ENCODE data around the gene SRSF1. TPM values are rescaled to one million over a fixed set of nuclear protein-coding genes. Genes with fewer than 3 reads are reported as not detected.

The SRSF1 gene
- total RNA-seq, 1 experiment from 2014 or later, result 462 TPM

DNA sequence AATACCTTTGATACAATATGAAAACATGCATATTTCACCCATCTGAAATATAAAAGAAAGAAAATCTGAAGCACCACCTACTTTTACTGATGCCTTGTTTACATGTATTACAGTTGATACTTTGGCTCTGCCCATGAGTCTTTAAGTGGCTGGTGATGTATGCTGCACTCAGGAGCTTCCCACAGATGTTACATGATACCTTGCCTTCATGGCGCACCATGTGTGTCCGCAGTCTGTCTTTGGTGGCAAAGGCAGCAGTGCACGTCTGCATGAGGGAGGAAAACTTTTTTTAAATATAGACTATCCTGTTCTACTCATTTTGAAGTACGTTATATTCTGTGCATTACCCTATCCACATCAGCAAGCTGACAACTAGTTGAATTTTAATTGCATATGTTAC, 26.5 kb downstream of the SRSF1 start:
- no peaks in the 10 kb centered on the region for H3K27me3 Mint-ChIP-seq (ENCODE audit: low read depth)
- Histone ChIP-seq H3K79me1 (ENCODE audit: insufficient read depth, low read depth, low read length, poor library complexity, severe bottlenecking) (peaks cover 6% of the 10 kb centered on the region), H3K4me2 (ENCODE audit: insufficient read depth, insufficient read length, low read length) (no peak overlapping the region), H2BK15ac (ENCODE audit: low read depth, low read length) (no peak overlapping the region), H3K23ac (ENCODE audit: insufficient read length, low read depth, low read length) (no peak overlapping the region), H3K9ac (ENCODE audit: extremely low read depth, insufficient read length, low read length) (no peak overlapping the region), H3K27me3 (ENCODE audit: insufficient read depth, low read length) (no peaks in the 10 kb centered on the region), H4K8ac (replicated peaks; ENCODE audit: insufficient read length, low read depth, low read length) (no peak overlapping the region), H2BK20ac (ENCODE audit: low read depth, low read length, poor library complexity, severe bottlenecking) (no peak overlapping the region), H3K4me1 (ENCODE audit: insufficient read depth, low read length) (no peaks in the 10 kb centered on the region), H3K56ac (ENCODE audit: insufficient read length, low read depth, low read length) (no peak overlapping the region), H3K18ac (ENCODE audit: insufficient read length, low read depth, low read length) (no peak overlapping the region), H4K20me1 (ENCODE audit: control insufficient read depth, insufficient read depth, insufficient read length) (no peaks in the 10 kb centered on the region), H4K5ac (ENCODE audit: insufficient read length, low read depth, low read length) (no peak overlapping the region), H3K9me3 (ENCODE audit: control insufficient read depth, low read depth, low read length) (no peaks in the 10 kb centered on the region), H3K79me2 (ENCODE audit: insufficient read depth, low read length) (peaks cover 13% of the 10 kb centered on the region; the same call in 1 of the 2 replicates), H2AFZ (ENCODE audit: low read length) (no peak overlapping the region), H3K23me2 (ENCODE audit: insufficient read length, low read depth, low read length, poor library complexity, severe bottlenecking) (no peaks in the 10 kb centered on the region), H3K27ac (ENCODE audit: insufficient read length, low read depth, low read length) (no peak overlapping the region), H4K91ac (ENCODE audit: insufficient read length, low read depth, low read length) (no peak overlapping the region), H3T11ph (ENCODE audit: low read length) (no peak overlapping the region), H2BK12ac (ENCODE audit: insufficient read length, low read depth, low read length) (no peak overlapping the region), H2BK120ac (ENCODE audit: low read depth, low read length, poor library complexity, severe bottlenecking) (no peak overlapping the region), H3K4ac (ENCODE audit: low read depth, low read length) (no peak overlapping the region), H3K14ac (ENCODE audit: insufficient read depth, low read length) (no peak overlapping the region), H2BK5ac (ENCODE audit: insufficient read length, low read length) (no peak overlapping the region), H2AK5ac (ENCODE audit: insufficient read length, low read length) (no peak overlapping the region)
- peaks cover 14 to 74% (median 70%) of the 10 kb centered on the region in 3 experiments; a peak in 6 of 7 replicates for H3K36me3 Mint-ChIP-seq (ENCODE audit: insufficient read depth in 1 of 3, low read depth in 3 of 3)
- no CpG with 5 or more reads among the region's 4 CpGs for whole genome bisulfite sequencing (ENCODE audit: extremely low coverage, insufficient read length, low lambda C conversion rate)
- no peak for DNase-seq
- H3K27ac Mint-ChIP-seq, result no peak overlapping the region
- H3K9me3 Mint-ChIP-seq, result no peaks in the 10 kb centered on the region
- H3K4me1 Mint-ChIP-seq, result peaks cover 25 to 26% of the 10 kb centered on the region in 2 experiments
- H3K4me3 Mint-ChIP-seq, result no peak overlapping the region
- TF ChIP-seq, protein P1, sequence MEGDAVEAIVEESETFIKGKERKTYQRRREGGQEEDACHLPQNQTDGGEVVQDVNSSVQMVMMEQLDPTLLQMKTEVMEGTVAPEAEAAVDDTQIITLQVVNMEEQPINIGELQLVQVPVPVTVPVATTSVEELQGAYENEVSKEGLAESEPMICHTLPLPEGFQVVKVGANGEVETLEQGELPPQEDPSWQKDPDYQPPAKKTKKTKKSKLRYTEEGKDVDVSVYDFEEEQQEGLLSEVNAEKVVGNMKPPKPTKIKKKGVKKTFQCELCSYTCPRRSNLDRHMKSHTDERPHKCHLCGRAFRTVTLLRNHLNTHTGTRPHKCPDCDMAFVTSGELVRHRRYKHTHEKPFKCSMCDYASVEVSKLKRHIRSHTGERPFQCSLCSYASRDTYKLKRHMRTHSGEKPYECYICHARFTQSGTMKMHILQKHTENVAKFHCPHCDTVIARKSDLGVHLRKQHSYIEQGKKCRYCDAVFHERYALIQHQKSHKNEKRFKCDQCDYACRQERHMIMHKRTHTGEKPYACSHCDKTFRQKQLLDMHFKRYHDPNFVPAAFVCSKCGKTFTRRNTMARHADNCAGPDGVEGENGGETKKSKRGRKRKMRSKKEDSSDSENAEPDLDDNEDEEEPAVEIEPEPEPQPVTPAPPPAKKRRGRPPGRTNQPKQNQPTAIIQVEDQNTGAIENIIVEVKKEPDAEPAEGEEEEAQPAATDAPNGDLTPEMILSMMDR (conservative IDR thresholded peaks at IDR 0.05), result no peak

Measured in H9 (cell line).